RWPE2 (cell line): ENCODE data around the gene MGMT.

ENCODE experiments used
- ATAC-seq: fragments of 200-7000 bp; cut with Tn5 transposase; 3 replicates; pipeline ENCODE4 v1.9.1; 2021; ENCODE audit warnings: low read depth
- DNase-seq: peaks from one replicate; pipeline ENCODE4 v3.0.0-alpha.2; 2020; ENCODE audit warnings: low spot score
- H3K27ac ChIP-seq: fragments of 450-650 bp; 2 replicates; pipeline ENCODE4 v1.5.1; 2017; ENCODE audit warnings: mild to moderate bottlenecking; ENCODE audit not compliant: poor library complexity, severe bottlenecking
- H3K27me3 ChIP-seq: fragments of 250-450 bp; sonication (Bioruptor Pico); 2 replicates; pipeline ENCODE4 v1.5.1; 2021; ENCODE audit warnings: mild to moderate bottlenecking, moderate library complexity; ENCODE audit not compliant: insufficient read depth, poor library complexity, severe bottlenecking
- H3K36me3 ChIP-seq: fragments of 250-450 bp; sonication (Bioruptor Pico); 2 replicates; pipeline ENCODE4 v1.5.1; 2020; ENCODE audit warnings: low read depth, mild to moderate bottlenecking, moderate library complexity
- H3K4me1 ChIP-seq: fragments of 250-450 bp; sonication (Bioruptor Pico); 2 replicates; pipeline ENCODE4 v1.5.1; 2021; ENCODE audit warnings: mild to moderate bottlenecking, moderate library complexity; ENCODE audit not compliant: insufficient read depth, poor library complexity, severe bottlenecking
- H3K4me3 ChIP-seq: fragments of 250-450 bp; sonication (Bioruptor Pico); 2 replicates; pipeline ENCODE4 v1.5.1; 2021; ENCODE audit warnings: mild to moderate bottlenecking, moderate library complexity; ENCODE audit not compliant: severe bottlenecking
- H3K9me3 ChIP-seq: fragments of 250-450 bp; sonication (Bioruptor Pico); 2 replicates; pipeline ENCODE4 v1.5.1; 2021; ENCODE audit warnings: mild to moderate bottlenecking, moderate library complexity; ENCODE audit not compliant: severe bottlenecking
- TF ChIP-seq, protein P1 (sequence below): fragments of 450-650 bp; IDR thresholded peaks from one replicate; pipeline ENCODE4 v1.5.1; 2017; ENCODE audit warnings: mild to moderate bottlenecking, moderate library complexity; ENCODE audit not compliant: poor library complexity, severe bottlenecking

Gene MGMT

DNA sequence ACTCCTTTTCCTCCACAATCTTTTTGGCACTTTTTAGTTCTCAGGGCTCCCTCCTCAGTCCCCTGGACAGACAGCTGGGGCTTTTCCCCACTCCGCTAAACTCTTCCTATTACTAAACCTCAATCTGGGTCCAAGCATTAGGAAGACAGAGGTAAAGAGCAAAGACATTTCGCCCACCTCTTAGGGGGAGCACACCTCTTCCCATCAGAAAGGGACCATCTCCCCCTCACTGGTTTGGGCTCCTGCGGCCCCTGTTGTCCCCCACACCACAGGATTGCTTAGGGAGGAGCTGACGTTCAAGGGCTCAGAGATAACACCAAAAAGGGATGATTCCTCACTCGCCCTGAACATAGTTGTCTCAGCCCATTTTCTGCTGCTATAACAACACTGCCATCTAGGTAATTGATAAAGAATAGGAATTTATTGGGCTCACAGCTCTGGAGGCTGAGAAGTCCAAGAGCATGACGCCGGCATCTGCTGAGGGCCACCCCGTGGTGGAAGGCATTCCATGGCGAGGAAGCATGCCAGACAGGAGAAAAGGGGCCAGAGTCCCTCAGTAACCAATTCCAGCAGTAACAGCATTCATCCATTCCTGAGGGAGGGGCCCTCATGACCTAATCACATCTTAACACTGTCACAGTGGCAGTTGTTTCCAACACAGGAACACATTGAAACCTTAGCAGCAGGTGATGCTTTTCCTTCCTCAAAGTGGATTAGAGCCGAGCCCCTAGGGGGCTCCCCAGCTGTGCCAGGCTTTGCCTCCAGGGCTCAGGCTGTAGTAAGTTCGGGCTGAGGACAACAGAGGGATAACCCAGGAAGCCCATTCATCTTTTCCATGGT lies 287.4 kb downstream of the MGMT start:
- Histone ChIP-seq H3K9me3 (no peaks in the 10 kb centered on the region), H3K4me3 (no peak overlapping the region), H3K4me1 (no peaks in the 10 kb centered on the region), H3K36me3 (no peaks in the 10 kb centered on the region), H3K27me3 (no peaks in the 10 kb centered on the region), H3K27ac (no peak overlapping the region)
- TF ChIP-seq, protein P1, sequence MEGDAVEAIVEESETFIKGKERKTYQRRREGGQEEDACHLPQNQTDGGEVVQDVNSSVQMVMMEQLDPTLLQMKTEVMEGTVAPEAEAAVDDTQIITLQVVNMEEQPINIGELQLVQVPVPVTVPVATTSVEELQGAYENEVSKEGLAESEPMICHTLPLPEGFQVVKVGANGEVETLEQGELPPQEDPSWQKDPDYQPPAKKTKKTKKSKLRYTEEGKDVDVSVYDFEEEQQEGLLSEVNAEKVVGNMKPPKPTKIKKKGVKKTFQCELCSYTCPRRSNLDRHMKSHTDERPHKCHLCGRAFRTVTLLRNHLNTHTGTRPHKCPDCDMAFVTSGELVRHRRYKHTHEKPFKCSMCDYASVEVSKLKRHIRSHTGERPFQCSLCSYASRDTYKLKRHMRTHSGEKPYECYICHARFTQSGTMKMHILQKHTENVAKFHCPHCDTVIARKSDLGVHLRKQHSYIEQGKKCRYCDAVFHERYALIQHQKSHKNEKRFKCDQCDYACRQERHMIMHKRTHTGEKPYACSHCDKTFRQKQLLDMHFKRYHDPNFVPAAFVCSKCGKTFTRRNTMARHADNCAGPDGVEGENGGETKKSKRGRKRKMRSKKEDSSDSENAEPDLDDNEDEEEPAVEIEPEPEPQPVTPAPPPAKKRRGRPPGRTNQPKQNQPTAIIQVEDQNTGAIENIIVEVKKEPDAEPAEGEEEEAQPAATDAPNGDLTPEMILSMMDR = no peak
- ATAC-seq (no peak), DNase-seq (no peak)

DNA sequence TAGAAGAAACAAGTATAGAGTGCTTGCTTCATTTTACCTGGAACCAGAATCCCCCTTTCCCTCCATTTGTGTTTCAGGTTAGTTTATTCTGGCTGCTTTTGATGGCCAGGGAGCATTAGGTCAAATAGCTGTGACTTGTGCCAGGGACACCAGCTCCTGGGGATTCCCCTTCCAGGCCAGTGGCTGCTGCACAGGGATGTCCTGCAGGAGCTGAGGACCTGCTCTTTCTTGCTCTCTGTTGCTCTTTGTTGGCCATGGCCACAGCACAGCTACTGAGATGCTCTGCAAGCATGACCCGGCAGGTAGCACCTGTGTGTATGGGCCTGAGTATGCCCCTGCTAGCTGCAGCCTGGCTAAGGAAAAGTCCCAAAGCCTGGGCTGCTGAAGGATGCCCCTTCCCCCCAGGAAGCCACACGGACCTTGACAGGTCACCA lies 288.1 kb downstream of the MGMT start:
- Histone ChIP-seq H3K4me1 (no peaks in the 10 kb centered on the region), H3K4me3 (no peak overlapping the region), H3K27me3 (no peaks in the 10 kb centered on the region), H3K9me3 (no peaks in the 10 kb centered on the region), H3K27ac (no peak overlapping the region), H3K36me3 (no peaks in the 10 kb centered on the region)
- TF ChIP-seq, protein P1 = no peak
- no peak for ATAC-seq
- DNase-seq = no peak

DNA sequence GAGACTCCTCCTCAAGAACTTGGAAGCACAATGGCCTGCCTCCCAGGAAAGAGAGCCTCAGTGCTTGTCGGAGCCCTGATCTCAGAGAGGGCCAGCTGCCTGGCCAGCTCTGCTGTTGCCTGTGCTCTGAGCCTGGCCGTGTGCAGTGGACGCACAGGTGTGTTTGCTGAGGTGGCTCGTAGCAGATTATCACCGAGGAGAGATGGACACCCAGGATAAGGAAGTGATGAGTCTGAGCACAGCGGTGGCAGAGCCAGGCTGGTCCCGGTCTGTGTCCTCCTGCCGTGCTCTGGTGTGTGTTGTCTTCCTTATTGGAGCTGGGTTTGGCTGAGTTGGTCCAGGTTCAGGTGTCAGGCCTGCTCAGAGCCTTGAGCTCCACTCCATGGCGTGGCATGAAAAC lies 288.6 kb downstream of the MGMT start:
- no peak for DNase-seq
- Histone ChIP-seq H3K4me1 (no peaks in the 10 kb centered on the region), H3K27ac (no peak overlapping the region), H3K36me3 (no peaks in the 10 kb centered on the region), H3K27me3 (no peaks in the 10 kb centered on the region), H3K4me3 (no peak overlapping the region), H3K9me3 (no peaks in the 10 kb centered on the region)
- TF ChIP-seq, protein P1 = no peak
- no peak for ATAC-seq

DNA sequence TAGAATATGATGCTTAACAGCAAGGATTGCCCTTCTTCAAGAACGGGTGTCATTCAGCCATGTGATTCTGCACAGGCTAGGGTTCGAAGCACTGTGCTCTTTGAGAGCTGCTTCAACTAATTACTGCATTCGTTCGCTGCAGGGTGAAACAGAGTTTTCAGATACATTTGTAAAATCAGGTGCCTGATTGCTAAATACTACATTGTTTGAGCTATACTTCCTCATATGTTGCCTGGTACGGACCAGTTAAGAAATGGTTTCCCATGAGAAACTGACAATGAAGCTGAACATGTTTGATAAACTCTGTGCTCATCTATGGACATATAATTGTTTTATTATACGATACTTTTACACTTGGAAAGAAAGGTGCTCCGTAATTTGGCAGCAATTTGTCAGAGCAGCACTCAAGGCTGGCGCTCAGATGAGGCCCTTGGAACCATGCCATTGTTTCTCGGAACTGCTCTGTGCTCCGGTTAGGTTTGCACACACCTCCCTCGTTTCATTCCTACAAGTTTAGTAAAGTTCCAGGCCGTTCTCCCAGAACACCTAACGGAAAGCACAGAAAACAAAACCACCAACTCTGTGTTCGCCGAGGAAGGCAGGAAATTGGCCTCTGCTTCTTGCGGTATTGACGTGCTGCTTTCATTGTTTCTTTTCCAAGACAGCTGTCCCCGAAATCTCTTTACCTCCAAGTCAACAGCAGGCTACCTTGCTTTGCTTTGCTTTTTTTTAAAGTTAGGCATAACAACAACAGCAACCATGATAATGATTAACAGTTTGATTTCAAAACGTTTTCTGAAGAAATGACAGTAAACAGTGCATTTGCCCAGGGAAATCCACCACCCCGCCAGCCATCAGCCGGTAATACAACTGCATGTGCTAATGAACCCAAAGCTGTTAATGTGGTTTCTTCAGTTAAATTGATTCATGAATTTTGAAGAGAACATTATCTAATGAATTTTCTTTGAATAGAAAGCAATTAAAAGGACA lies 290.2 kb downstream of the MGMT start:
- Histone ChIP-seq H3K27me3 (no peaks in the 10 kb centered on the region), H3K4me1 (no peaks in the 10 kb centered on the region), H3K4me3 (no peak overlapping the region), H3K9me3 (no peaks in the 10 kb centered on the region), H3K36me3 (no peaks in the 10 kb centered on the region), H3K27ac (no peak overlapping the region)
- ATAC-seq (no peak), DNase-seq (no peak)
- TF ChIP-seq, protein P1 = no peak
